GM19023 (cell line): ENCODE data around the gene GNPNAT1.

Experiments used
- ATAC-seq: cut with Tn5 transposase; IDR thresholded peaks from one replicate; pipeline ENCODE4 v1.9.1; 2021; ENCODE audit warnings: mild to moderate bottlenecking, moderate library complexity; ENCODE audit not compliant: unreplicated experiment

The GNPNAT1 gene

DNA sequence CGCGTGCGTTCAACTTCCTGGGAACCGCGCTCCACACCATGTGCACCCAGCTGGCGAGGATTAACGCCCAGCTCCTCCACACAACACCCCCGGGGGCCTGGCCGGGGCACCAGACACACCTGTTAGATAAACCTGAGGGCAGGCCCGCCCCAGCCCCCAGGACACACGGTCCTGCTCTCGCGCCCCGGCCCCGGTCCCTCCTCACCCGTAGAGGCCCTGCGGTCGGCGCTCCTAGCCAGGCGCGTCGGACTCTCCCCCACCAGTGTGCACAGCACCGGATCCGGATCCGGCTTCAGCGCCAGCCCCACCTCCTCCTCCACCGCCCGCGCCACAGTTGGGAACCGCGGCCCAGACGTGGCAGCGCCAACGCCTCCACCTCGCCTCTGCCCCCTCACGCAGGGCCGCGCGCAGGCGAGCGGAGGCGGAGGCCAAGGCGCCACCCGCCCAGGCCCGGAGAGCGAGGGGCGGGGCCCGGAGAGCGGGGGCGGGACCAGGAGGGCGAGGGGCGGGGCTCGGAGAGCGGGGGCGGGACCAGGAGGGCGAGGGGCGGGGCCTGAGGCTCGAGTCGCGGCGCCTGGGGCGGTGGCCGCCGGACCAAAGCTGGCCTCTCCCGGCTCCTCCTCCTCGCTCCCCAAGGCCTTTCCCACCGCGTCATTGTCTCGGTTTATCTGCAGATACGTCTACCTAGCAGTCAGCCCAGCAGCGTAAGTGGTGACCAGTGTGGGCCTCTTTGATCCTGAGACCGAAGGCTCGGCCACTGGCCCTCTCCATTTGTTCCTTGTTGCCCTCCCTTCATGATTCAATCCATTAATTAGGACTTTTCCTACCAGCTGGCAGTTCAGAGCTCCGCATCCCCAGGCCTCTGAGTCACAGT is at the start of gene GNPNAT1:
TSS of gene GNPNAT1 (minus strand) at position 385 of the 874 bp plus-strand sequence. CDS start 6,957 bp downstream, outside the sequence.
- peak; percentile 90 for ATAC-seq

DNA sequence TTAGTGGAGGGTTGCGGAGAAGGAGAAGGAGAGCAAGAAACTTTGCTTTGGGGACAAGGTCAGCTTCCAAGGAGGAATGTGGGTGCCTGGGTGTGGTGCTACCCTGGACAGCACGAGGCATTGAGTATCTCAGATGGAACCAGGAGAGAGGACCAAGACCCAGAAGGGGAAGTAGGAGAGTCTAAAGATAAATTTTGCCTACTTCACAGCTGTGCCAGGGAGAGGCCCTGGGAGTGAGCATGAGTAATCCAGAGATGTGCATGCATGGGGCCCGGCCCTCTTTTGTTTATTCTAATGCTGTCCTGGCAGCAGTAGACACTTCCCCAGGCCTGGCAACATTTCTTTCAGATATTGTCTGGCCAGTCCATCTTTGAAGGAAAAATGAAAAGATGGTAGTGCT is 49.5 kb upstream of the GNPNAT1 start:
- no peak for ATAC-seq

DNA sequence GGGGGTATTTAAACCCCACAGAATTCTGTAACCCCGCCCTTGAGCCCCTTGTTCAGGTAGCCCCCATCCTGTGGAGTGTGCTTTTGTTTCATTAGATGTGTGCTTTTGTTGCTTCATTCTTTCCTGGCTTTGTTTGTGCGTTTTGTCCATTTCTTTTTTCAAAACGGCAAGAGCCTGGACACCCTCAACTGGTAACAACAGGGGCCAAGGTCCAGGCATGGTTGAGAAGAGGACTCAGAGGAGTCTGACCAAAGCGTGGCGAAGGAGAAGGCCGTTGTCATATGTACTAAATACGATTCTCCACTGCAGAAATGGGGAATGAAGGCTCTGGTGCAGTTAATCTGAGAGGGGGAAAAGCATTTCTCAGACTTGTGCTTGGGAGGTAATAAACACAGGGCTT is 46.0 kb upstream of the GNPNAT1 start:
- no peak for ATAC-seq

DNA sequence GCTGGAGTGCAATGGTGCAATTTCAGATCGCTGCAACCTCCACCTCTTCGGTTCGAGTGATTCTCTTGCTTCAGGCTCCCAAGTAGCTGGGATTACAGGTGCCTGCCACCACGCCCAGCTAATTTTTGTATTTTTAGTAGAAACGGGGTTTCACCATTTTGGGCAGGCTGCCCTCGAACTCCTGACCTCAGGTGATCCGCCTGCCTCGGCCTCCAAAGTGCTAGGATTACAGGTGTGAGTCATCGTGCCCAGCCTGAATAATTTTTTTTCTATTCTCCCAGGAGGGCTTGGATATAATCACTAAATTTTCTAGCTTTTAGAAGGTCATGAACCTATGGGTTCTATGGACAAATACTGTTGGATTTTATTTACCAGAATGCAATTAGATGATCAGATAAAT is 44.7 kb upstream of the GNPNAT1 start:
- ATAC-seq: no peak

DNA sequence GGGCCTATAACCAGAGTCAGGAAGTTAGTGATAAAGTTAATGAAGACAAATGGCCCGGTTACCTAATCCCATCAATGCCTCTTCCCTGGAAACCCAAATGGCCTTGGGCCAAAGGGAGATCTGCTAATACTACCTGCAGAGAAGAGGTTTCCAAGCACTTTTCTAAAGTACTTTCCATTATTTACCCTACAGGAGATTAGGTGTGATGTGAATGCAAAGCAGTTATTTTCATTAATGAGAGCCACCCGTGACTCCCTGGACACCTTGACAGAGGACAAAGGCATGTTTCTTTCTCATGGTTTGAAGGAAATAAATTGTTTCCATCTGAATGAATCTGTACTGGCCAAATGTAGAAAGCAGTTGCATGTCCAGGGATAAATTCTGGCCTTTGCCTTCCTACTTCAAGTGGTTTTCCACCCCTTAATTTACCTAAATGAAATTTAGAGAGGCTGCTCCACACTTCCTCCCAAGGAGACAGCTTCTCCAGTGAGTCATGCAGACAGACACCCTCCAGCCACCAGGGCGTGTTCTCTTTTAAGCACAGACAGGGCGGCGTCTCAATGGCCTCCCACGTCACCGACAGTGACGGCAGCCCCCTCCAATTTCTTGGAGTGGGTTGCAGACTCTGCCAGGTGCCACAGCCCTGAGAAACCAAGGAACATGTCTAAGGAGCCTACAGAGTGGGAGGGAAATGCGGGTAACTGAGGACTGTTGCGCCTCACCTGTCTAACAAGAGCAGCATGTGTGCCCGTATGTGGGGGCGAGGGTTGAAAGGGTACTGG is 43.9 kb upstream of the GNPNAT1 start:
- no peak for ATAC-seq

DNA sequence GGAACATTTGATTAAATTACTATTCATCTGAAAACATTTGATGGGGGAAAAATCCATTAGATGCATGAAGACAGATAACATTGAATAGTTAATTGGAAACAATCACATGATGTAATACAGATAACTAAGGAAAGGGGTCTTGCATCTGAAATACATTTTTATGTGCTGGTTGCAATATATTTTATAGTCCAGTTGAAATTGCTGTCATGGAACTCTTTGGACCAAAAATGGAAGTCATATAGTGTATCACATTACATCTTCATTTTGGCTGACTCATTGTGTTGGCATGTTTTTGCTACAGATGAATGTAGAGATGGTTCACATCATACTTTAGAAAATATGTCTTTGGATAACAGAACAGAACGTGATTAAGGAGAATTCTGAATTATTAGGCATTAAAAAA is 43.0 kb upstream of the GNPNAT1 start:
- no peak for ATAC-seq

DNA sequence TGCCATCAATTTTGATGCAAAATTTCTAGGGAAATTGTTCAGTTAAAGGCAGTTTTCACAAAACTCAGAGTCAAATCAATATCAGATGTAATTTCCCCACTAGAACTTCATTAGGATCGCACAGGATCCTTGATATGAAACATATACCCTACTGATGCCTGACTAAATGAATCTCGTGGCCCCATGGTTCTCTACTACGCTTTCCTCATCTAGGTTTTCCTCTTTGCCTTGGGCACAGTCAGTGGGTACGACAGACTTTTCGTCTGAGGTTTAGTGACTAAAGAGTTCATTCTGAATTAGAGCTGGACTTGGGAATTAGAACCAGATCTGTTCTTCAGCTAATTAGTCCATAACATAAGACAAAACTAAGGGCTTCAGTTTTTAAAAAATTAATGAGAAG is 42.5 kb upstream of the GNPNAT1 start:
- ATAC-seq: no peak

DNA sequence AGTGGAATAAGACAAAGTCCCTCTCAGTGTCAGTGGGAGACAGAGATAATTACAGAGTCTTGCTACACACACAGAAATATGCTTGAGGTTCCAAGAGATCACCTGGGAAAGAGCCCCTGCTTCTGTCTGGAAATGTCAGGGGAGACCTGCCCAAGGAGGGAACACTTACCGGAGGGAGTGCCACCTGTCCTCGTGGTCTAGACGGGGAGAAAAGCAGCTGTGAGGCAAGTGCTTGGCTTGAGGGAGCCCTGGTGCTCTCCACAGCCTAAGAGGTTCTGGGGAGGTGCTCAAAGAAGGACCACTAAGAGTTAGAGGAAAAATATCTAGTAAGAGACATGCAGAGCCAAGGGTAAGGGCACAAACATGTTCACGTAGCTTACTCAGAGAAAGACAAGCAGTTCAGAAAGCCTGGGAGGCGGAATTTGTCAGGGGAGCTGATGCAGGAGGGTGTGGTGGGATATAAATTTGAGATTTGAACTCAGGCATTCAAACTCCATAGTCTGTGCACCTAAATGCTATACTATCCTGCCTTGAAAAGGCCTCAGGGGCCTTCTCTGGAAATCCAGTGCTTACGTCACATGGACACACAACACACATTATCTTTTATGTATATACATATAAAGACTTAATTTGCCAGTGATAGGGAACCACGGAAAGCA is 38.2 kb upstream of the GNPNAT1 start:
- ATAC-seq: no peak

DNA sequence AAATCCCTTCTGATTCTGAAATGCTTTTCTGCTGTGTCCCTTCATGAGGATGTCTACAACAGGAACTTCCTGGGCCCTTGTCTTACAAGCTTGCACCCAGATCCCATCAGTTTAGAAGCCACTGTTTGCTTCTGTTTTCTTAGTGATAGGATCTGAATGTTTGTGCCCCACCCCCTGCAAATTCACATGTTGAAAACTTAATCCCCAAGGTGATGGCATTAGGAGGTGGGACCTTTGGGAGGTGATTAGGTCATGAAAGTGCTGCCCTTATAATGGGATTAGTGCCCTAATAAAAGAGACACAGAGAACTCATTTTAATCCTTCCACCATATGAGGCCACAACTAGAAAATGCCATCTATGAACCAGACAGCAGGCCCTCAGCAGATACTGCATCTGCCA is 36.0 kb upstream of the GNPNAT1 start:
- ATAC-seq: no peak

DNA sequence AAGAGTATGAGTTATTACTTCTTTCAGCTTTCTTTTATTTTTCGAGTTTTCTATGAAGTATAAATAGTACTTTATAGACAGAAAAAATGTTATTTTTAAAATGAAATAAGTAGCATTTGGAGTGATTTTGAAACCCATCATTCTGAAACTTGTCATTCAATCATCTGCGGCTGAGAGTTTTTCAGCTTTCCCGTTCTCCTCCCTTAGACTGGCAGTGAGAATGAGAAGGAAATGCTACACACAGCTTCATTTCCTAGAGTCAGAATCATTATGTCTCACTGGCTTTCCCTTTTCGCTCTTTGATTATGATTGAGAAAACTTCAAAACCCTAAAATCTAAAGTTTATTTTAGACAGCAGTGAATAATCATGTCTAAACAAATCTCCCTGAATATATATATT is 33.7 kb upstream of the GNPNAT1 start:
- ATAC-seq: no peak

DNA sequence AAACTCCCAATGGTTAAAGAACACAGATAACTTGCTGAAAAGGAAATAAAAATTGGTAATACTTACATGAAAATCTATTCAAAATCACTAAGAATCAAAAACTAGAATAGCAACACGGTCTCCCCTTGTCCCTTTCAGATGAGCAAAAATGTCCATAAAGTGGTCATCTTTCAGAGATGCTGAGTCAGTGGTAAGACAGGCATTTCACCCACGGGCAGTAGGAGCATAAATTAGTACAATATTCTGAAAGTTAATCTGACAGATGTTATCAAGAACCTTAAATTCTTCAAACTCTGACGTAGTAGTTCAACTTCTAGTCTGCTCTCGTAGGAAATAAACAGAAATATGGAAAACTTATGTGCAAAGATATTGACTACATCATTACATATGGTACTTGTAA is 33.1 kb upstream of the GNPNAT1 start:
- ATAC-seq: no peak

DNA sequence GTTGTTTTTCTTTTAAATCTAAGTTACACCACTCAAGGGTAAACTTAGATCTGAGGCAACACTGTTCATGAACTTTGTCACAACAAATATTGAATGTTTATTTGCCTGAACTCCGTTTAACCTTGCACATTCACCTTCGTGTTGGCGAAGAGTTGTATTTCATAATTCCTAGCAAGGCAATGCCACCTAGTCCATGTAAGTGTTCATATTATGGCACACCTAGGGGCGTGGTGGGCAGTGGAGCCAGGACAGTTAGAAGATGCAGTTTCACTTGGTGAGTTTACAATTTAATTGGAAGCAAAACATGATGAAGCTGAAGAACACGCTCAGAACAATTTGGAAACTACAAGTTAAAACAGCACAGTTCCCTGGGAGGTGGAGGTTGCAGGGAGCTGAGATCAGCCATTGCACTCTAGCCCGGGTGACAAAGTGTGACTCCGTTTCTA is 30.4 kb upstream of the GNPNAT1 start:
- no peak for ATAC-seq

DNA sequence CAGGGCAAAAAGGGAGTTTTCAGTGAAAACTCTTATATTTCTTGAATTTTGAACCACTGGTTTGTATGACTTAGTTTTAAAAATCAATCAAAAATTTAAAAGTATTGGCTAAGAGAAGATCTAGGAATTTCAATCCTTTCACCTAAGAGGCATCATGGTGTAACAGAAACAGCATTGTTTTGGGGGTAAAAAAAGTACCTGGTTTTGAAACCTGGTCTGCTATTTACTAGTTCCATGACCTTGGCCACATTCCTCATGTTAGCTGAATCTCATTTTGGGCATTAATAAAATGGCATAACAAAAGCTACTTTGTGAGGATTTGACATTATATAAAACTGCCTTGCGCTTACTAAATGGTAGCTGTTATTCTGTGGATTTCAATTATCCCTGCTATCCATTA is 16.7 kb upstream of the GNPNAT1 start:
- ATAC-seq: no peak

DNA sequence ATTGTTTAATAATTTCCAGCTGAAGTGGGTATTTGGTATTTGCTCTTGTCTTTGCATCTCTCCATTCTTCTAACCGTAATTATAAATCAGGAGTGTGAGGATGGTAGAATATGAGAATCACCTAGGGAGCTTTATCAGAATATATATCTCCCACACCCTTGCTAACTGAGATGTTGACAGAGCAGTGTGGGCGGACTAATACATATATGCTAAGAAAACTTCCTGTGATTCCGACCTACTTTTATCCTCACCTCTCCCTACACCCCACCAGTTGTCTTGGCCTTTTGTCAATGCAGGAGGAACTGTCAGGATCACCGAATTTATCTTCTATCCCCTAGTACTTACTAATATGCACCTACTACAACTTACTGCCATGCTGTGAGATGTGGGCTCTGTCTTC is 14.7 kb upstream of the GNPNAT1 start:
- no peak for ATAC-seq

DNA sequence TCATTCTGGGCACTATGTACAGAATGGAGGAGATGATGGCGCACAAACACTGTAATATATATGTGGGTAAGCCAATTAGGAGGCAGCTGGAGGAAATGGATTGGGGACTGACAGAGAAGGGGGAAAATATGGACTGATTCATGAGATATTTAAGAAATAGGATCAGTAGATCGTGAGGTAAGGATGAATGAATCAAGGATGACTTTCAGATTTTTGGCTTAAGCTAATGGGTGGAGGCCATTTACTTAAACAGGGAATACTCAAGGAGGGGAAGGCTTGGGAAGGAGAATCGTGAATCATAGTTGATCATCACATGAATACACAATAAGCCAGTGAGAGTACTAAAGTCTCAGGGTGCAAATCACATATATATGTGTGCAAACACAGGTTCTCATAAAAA is 11.2 kb upstream of the GNPNAT1 start:
- ATAC-seq: no peak

DNA sequence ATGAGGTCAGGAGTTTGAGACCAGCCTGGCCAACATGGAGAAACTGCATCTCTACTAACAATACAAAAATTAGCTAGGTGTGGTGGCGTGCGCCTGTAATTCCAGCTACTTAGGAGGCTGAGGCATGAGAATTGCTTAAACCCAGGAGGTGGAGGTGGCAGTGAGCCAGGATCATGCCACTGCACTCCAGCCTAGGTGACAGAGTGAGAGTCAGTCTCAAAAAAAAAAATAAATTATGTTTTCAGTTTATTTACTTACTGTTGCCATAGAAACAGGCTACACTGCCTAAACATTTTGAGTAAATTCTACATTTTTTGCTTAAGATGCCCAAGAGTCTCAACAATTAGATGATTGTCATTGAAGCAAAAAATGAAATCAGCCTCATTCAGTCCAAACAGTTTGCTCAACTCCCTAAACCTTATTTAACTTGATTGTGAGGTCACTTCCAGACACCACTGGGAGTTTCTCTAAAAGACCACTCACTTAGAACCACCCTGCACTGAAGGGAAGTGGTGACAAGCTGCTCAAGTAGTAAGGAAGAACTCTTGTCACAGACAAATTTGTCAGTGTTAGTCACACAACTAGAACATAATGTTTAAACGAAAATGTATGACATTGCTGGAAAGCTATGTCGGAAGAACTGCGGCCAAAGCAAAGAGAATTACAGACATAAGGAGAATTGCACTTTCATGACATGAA is 9.8 kb upstream of the GNPNAT1 start:
- ATAC-seq: no peak

DNA sequence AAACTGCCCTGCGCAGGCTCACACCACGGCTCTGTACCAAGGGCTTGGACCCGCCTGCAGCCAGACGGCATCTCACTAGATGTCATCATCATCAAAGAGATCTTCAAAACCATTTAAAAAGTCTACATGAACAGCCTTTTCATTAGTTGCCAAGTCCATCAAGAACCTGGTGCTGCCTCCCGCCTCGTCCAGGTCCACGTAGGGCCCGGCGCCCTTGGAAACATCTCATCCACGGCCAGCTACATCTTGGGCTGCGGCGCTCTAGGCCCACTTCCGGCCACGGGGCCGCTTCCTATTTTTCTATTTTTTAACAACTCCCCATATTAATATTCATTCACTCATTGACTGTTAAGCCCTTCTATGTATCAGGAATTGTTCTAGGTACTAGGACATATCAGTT is 7.4 kb upstream of the GNPNAT1 start:
- ATAC-seq: no peak

DNA sequence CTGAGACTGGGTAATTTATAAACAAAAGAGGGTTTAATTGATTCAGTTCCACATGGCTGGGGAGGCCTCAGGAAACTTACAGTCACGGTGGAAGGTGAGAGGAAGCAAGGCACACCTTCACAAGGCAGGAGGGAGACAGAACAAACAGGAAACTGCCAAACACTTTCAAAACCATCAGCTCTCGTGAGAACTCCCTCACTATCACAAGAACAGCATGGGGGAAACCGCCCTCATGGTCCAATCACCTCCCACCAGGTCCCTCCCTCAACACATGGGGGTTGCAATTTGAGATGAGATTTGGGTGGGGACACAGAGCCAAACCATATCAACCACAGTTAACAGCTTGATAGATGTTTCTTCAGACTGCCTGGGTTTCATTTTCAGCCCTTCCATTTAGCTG is 6.2 kb upstream of the GNPNAT1 start:
- ATAC-seq: no peak

DNA sequence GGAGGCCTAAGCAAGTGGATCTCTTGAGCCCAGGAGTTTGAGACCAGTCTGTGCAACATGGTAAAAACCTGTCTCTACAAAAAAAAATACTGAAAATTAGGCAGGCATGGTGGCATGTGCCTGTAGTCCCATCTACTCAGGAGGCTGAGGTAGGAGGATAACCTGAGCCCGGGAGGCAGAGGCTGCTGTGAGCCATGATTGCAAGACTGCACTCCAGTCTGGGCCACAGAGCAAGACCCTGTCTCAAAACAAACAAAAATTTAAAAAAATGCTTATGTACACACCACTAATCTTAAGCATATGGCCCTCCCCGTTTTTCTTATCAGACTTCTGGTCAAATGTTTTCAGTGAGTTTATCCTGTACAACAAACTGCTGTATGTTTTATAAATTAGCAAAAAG is 1.7 kb upstream of the GNPNAT1 start:
- no peak for ATAC-seq

DNA sequence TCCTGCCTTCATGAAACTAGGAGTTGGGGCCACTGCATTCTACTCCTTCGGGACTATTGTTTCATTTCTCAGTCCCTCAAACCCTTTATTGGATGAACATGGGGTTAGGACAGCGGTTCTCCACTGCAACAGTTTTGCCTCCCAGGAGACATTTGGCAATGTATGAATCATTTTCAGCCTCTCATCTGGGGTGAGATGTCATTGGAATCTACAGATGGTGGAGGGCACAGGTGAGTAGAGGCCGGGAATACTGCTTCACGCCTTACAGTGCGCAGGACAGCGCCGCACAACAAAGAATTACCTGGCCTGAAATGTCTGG is 649 bp upstream of the GNPNAT1 start:
- ATAC-seq: no peak

DNA sequence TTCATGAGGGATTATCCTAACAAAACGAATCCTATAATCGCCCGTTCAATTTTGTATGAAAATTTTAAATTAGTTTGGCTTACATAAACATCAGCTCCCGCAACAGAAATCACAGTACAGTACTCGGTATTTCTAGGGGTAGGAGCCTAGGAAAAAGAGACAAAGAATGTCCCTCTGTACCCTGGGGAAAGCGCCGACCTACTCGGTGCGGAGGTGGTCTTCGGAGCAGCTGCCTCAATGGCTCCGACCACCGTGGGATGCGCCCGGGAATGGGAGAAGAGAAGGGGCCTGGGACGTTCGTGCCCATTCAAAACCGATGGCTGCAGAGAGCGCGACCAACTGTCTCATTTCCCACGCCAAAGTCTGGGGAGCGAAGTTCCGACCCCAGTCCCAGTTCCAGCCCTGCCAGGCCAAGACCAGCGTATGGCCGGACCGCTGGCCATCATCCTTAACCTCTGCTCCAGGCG is 618 bp downstream of the GNPNAT1 start:
- peak; percentile 5 for ATAC-seq
